ENCODE measurements around the gene EPHX1. TPM values are rescaled to one million over a fixed set of nuclear protein-coding genes. Genes with fewer than 3 reads are reported as not detected.

The EPHX1 gene
- total RNA-seq, 1 donor from 2014 or later, result 82.8 TPM

GRCh38 chr1:225824533-225824941 is 14.6 kb downstream of the EPHX1 start:
- Histone ChIP-seq H3K4me1 (ENCODE audit: insufficient read depth, low read length) (no peaks in the 10 kb centered on the region), H3K36me3 (ENCODE audit: insufficient read depth, low read length) (no peaks in the 10 kb centered on the region), H4K20me1 (ENCODE audit: insufficient read depth, low read length) (peaks cover 29% of the 10 kb centered on the region), H3K27ac (ENCODE audit: low read depth, low read length) (no peak overlapping the region), H3K27me3 (ENCODE audit: insufficient read depth, low read length) (no peaks in the 10 kb centered on the region), H3K79me2 (ENCODE audit: insufficient read depth, low read length) (peaks cover 3% of the 10 kb centered on the region), H3K9me3 (ENCODE audit: insufficient read depth, low read depth, low read length) (no peaks in the 10 kb centered on the region), H3K4me3 (ENCODE audit: insufficient read depth, low read depth, low read length) (no peak overlapping the region), H3K9ac (ENCODE audit: low read length) (no peak overlapping the region), H2AFZ (ENCODE audit: low read depth, low read length) (no peak overlapping the region), H3K4me2 (ENCODE audit: low read length) (no peak overlapping the region)
- Mint-ChIP-seq H3K4me3 (ENCODE audit: unreplicated experiment) (no peak overlapping the region), H3K4me1 (ENCODE audit: low read depth, unreplicated experiment) (peaks cover 36% of the 10 kb centered on the region), H3K27me3 (ENCODE audit: low read depth, unreplicated experiment) (no peaks in the 10 kb centered on the region), H3K9me3 (ENCODE audit: unreplicated experiment) (no peaks in the 10 kb centered on the region), H3K27ac (ENCODE audit: unreplicated experiment) (no peak overlapping the region), H3K36me3 (ENCODE audit: low read depth, unreplicated experiment) (peaks cover 31% of the 10 kb centered on the region)
- no peak for DNase-seq (ENCODE audit: low read depth)
- TF ChIP-seq EZH2 (IDR thresholded peaks at IDR 0.05; ENCODE audit: insufficient read depth, low read length), result no peak
- TF ChIP-seq CTCF (IDR thresholded peaks at IDR 0.05; ENCODE audit: insufficient read depth, low read depth, low read length), result no peak
- FAIRE-seq, result no peak

GRCh38 chr1:225825078-225825477 is 15.2 kb downstream of the EPHX1 start:
- FAIRE-seq (no peak), DNase-seq (ENCODE audit: low read depth) (no peak)
- Histone ChIP-seq H3K9me3 (ENCODE audit: insufficient read depth, low read depth, low read length) (no peaks in the 10 kb centered on the region), H3K27ac (ENCODE audit: low read depth, low read length) (no peak overlapping the region), H3K4me2 (ENCODE audit: low read length) (no peak overlapping the region), H4K20me1 (ENCODE audit: insufficient read depth, low read length) (peaks cover 29% of the 10 kb centered on the region), H3K9ac (ENCODE audit: low read length) (no peak overlapping the region), H3K4me3 (ENCODE audit: insufficient read depth, low read depth, low read length) (no peak overlapping the region), H3K36me3 (ENCODE audit: insufficient read depth, low read length) (no peaks in the 10 kb centered on the region), H3K79me2 (ENCODE audit: insufficient read depth, low read length) (peaks cover 3% of the 10 kb centered on the region), H2AFZ (ENCODE audit: low read depth, low read length) (no peak overlapping the region), H3K4me1 (ENCODE audit: insufficient read depth, low read length) (no peaks in the 10 kb centered on the region), H3K27me3 (ENCODE audit: insufficient read depth, low read length) (no peaks in the 10 kb centered on the region)
- Mint-ChIP-seq H3K27ac (ENCODE audit: unreplicated experiment) (peak overlapping the region; percentile 41), H3K9me3 (ENCODE audit: unreplicated experiment) (no peaks in the 10 kb centered on the region), H3K36me3 (ENCODE audit: low read depth, unreplicated experiment) (peaks cover 30% of the 10 kb centered on the region), H3K4me3 (ENCODE audit: unreplicated experiment) (no peak overlapping the region), H3K27me3 (ENCODE audit: low read depth, unreplicated experiment) (no peaks in the 10 kb centered on the region), H3K4me1 (ENCODE audit: low read depth, unreplicated experiment) (peaks cover 32% of the 10 kb centered on the region)
- no peak for TF ChIP-seq CTCF (IDR thresholded peaks at IDR 0.05; ENCODE audit: insufficient read depth, low read depth, low read length)
- no peak for TF ChIP-seq EZH2 (IDR thresholded peaks at IDR 0.05; ENCODE audit: insufficient read depth, low read length)

GRCh38 chr1:225825607-225826007 is 15.7 kb downstream of the EPHX1 start:
- H3K27ac Mint-ChIP-seq (ENCODE audit: unreplicated experiment), result no peak overlapping the region
- no peak for FAIRE-seq
- H3K9me3 ChIP-seq (ENCODE audit: insufficient read depth, low read depth, low read length), result no peaks in the 10 kb centered on the region
- H3K36me3 Mint-ChIP-seq (ENCODE audit: low read depth, unreplicated experiment), result peaks cover 28% of the 10 kb centered on the region
- no peaks in the 10 kb centered on the region for H3K4me1 ChIP-seq (ENCODE audit: insufficient read depth, low read length)
- peaks cover 27% of the 10 kb centered on the region for H3K4me1 Mint-ChIP-seq (ENCODE audit: low read depth, unreplicated experiment)
- H3K79me2 ChIP-seq (ENCODE audit: insufficient read depth, low read length), result peaks cover 3% of the 10 kb centered on the region
- no peaks in the 10 kb centered on the region for H3K36me3 ChIP-seq (ENCODE audit: insufficient read depth, low read length)
- no peaks in the 10 kb centered on the region for H3K27me3 Mint-ChIP-seq (ENCODE audit: low read depth, unreplicated experiment)
- no peak overlapping the region for H2AFZ ChIP-seq (ENCODE audit: low read depth, low read length)
- H3K4me3 ChIP-seq (ENCODE audit: insufficient read depth, low read depth, low read length), result no peak overlapping the region
- no peak overlapping the region for H3K27ac ChIP-seq (ENCODE audit: low read depth, low read length)
- no peak overlapping the region for H3K4me2 ChIP-seq (ENCODE audit: low read length)
- no peaks in the 10 kb centered on the region for H3K9me3 Mint-ChIP-seq (ENCODE audit: unreplicated experiment)
- H4K20me1 ChIP-seq (ENCODE audit: insufficient read depth, low read length), result peaks cover 29% of the 10 kb centered on the region
- H3K4me3 Mint-ChIP-seq (ENCODE audit: unreplicated experiment), result no peak overlapping the region
- DNase-seq (ENCODE audit: low read depth), result no peak
- no peak for TF ChIP-seq EZH2 (IDR thresholded peaks at IDR 0.05; ENCODE audit: insufficient read depth, low read length)
- TF ChIP-seq CTCF (IDR thresholded peaks at IDR 0.05; ENCODE audit: insufficient read depth, low read depth, low read length), result no peak
- H3K27me3 ChIP-seq (ENCODE audit: insufficient read depth, low read length), result no peaks in the 10 kb centered on the region
- no peak overlapping the region for H3K9ac ChIP-seq (ENCODE audit: low read length)
